ENCODE results near the gene MED12. TPM values are rescaled to one million over a fixed set of nuclear protein-coding genes. Genes with fewer than 3 reads are reported as not detected.

Gene MED12
- total and polyA plus RNA-seq, 8 donors, result 6.2 to 53.3 (median 27.9) TPM

DNA sequence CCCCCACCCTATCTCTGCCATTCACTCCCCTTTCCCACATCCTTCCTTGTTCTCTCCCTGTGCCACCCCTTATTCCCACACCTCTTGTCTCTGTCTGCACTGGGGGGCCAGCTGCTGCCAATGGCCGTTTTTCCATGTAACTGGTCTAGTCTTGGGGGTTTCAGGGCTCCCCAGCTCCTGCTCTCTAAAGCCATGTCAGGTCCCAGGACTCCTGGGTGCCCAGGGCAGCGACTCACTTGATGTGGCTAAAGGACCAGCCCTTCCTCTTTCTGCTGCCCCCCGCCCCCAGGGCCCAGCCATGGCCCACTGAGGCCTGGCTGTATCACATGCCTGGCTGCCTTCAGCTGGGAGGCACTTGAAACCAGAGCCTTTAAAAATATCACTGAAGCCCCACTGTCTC lies 36.2 kb downstream of the MED12 start:
- no peak overlapping the region for H3K4me3 ChIP-seq
- no peaks in the 10 kb centered on the region for H3K4me1 ChIP-seq
- no peak for TF ChIP-seq POLR2AphosphoS5 (IDR thresholded peaks at IDR 0.05)
- no peaks in the 10 kb centered on the region for H3K9me3 ChIP-seq
- 37 to 75% (median 61%) methylated on average over 2 to 3 of the region's 3 CpGs; no CpG with 5 or more reads in 1 of the 5 donors for WGBS, 5 donors
- DNase-seq, result no peak
- H3K27me3 ChIP-seq, result no peaks in the 10 kb centered on the region
- intact Hi-C loops (cut with DNase I; ENCODE audit: low total_unique reads), result no loop called here
- no peaks in the 10 kb centered on the region for H3K36me3 ChIP-seq
- no peak overlapping the region for H3K27ac ChIP-seq

DNA sequence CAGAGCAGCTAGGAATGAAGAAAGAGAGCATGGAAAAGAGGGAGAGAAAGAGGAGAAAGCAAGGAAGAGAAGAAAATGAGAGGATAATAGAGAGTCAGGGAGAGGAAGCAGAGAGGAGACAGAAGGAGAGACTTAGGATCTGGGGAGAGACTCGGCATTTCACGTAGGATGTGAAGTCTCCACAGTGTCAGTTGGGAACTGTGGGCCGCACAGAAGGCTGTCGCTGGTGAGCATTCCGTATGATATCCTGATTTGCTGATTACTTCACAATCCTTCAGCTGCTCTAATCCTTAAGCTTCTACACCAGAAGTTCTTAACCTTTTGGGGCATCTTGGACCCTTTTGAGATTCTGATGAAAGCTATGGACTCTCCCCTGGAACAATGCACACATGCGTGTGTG lies 40.2 kb downstream of the MED12 start:
- Histone ChIP-seq H3K9me3 (no peaks in the 10 kb centered on the region), H3K27me3 (no peaks in the 10 kb centered on the region), H3K36me3 (no peaks in the 10 kb centered on the region), H3K4me3 (no peak overlapping the region), H3K4me1 (no peaks in the 10 kb centered on the region), H3K27ac (no peak overlapping the region)
- DNase-seq, result no peak
- 78 to 94% (median 88%) methylated on average over 6 of the region's 6 CpGs for WGBS, 5 donors
- intact Hi-C loops (cut with DNase I; ENCODE audit: low total_unique reads), result no loop called here
- TF ChIP-seq POLR2A (IDR thresholded peaks at IDR 0.05) (no peak), CTCF (IDR thresholded peaks at IDR 0.05) (no peak), EP300 (IDR thresholded peaks at IDR 0.05) (no peak), POLR2AphosphoS5 (IDR thresholded peaks at IDR 0.05) (no peak)

GRCh38 chrX:71159335-71159734 lies 40.9 kb downstream of the MED12 start:
- no peak for TF ChIP-seq POLR2AphosphoS5 (IDR thresholded peaks at IDR 0.05)
- no peak for TF ChIP-seq POLR2A (IDR thresholded peaks at IDR 0.05)
- TF ChIP-seq EP300 (IDR thresholded peaks at IDR 0.05), result no peak
- no peak for TF ChIP-seq CTCF (IDR thresholded peaks at IDR 0.05)
- WGBS, 5 donors, result 62 to 83% (median 81%) methylated on average over 5 of the region's 5 CpGs
- Histone ChIP-seq H3K27ac (no peak overlapping the region), H3K4me1 (no peaks in the 10 kb centered on the region), H3K4me3 (no peak overlapping the region), H3K27me3 (no peaks in the 10 kb centered on the region), H3K9me3 (no peaks in the 10 kb centered on the region), H3K36me3 (no peaks in the 10 kb centered on the region)
- no peak for DNase-seq
- intact Hi-C loops (cut with DNase I; ENCODE audit: low total_unique reads), result no loop called here

DNA sequence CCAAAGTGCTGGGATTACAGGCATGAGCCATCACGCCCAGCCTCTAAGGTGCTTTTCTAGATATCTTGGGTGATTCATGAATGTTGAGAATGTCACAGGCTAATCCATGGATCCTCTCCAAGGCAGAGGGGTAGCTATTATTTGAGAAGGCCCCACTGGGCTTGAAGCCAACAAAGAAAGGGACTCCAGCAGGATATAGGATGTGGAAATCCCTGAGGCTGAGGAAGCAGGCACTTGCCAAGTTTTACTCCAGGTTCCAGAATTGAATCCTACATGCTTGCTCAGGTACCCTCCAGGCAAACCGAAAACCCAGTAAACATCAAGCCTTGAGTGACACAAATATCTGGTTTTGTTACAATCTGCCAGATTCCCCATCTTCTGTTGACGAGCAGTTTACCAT lies 42.1 kb downstream of the MED12 start:
- WGBS, 5 donors, result 78 to 87% (median 79%) methylated on average over 3 of the region's 3 CpGs

DNA sequence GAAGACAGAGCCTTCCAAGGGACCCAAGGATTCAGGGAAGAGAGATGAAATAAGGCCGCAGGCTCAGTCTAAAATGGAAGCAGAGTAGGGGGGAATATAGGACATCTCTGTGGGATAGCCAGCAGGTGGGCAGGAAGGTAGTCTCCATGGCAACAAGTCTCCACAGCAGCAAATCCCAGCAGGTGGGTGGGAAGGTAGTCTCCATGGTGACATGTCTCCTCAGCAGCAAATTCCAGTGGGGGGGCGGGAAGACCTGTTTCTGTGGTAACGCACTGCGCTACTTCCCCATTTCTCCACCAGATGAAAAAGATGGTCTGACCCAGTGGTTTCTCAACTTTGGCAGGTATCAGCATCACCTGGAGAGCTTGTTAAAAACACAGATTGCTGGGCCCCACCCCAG lies 44.6 kb downstream of the MED12 start:
- H3K27me3 ChIP-seq, result no peaks in the 10 kb centered on the region
- no peak for DNase-seq
- H3K36me3 ChIP-seq, result no peaks in the 10 kb centered on the region

More for the DNA sequence above, 42.1 kb downstream of the MED12 start:
- Histone ChIP-seq H3K27me3 (no peaks in the 10 kb centered on the region), H3K4me1 (no peaks in the 10 kb centered on the region), H3K36me3 (no peaks in the 10 kb centered on the region), H3K4me3 (no peak overlapping the region), H3K27ac (no peak overlapping the region), H3K9me3 (no peaks in the 10 kb centered on the region)
- no peak for TF ChIP-seq EP300 (IDR thresholded peaks at IDR 0.05)
- TF ChIP-seq POLR2A (IDR thresholded peaks at IDR 0.05), result no peak
- intact Hi-C loops (cut with DNase I; ENCODE audit: low total_unique reads), result no loop called here
- DNase-seq, result no peak

More for the DNA sequence above, 44.6 kb downstream of the MED12 start:
- H3K4me1 ChIP-seq, result no peaks in the 10 kb centered on the region
- TF ChIP-seq EP300 (IDR thresholded peaks at IDR 0.05) (no peak), POLR2A (IDR thresholded peaks at IDR 0.05) (no peak), POLR2AphosphoS5 (IDR thresholded peaks at IDR 0.05) (no peak), CTCF (IDR thresholded peaks at IDR 0.05) (no peak)
- no peaks in the 10 kb centered on the region for H3K9me3 ChIP-seq
- H3K27ac ChIP-seq, result no peak overlapping the region
- intact Hi-C loops (cut with DNase I; ENCODE audit: low total_unique reads), result no loop called here
- WGBS, 5 donors, result 80 to 88% (median 83%) methylated on average over 1 to 4 of the region's 4 CpGs
- H3K4me3 ChIP-seq, result no peak overlapping the region

All from stomach (tissue), 9 donors.